GM12878 (cell line): ENCODE measurements around the gene UBE2D3. TPM values are rescaled to one million over a fixed set of nuclear protein-coding genes. Genes with fewer than 3 reads are reported as not detected.

Experiments used
- ATAC-seq: fragments of 200-7000 bp; cut with Tn5 transposase; 3 replicates; pipeline ENCODE4 v1.9.1; 2020; ENCODE audit warnings: mild to moderate bottlenecking, moderate library complexity
- BruUV-seq: library from RNA; stranded (reverse); fragments of 400-500 nt; replicated peaks from 2 replicates; lab custom pipeline; 2021; lab: Mats Ljungman, UMichigan
- CTCF ChIA-PET: fragments of 300-600 bp; sonication (Branson Sonifier 250); formaldehyde crosslinking; extraction: SDS; loops from one replicate; lab custom pipeline; 2021; ENCODE audit warnings: inconsistent platforms; lab: Yijun Ruan, JAX
- POLR2A ChIA-PET: fragments of 350-600 bp; formaldehyde crosslinking; extraction: SDS; loops from one replicate; lab custom pipeline; 2021; ENCODE audit warnings: inconsistent platforms; lab: Charles Lee
- RAD21 ChIA-PET: fragments of 300-600 bp; sonication (Branson Sonifier 250); formaldehyde crosslinking; loops from one replicate; lab custom pipeline; 2023; ENCODE audit warnings: antibody characterized with exemption; ENCODE audit not compliant: unreplicated experiment; lab: Charles Lee
- SMC1A ChIA-PET: fragments of 300-600 bp; sonication (Branson Sonifier 250); formaldehyde crosslinking; loops from one replicate; lab custom pipeline; 2023; ENCODE audit not compliant: unreplicated experiment, uncharacterized antibody; lab: Charles Lee
- DNase-seq: peaks from one replicate; pipeline ENCODE4 v3.0.0-alpha.2; 2011; ENCODE audit warnings: low read depth, low spot score
- FAIRE-seq: peaks from 3 replicates; lab custom pipeline; 2011; peaks lifted over from hg19 to GRCh38; lab: Jason Lieb, UNC
- H2AFZ ChIP-seq: 2 replicates; pipeline ENCODE4 v1.6.0; 2011; ENCODE audit warnings: low read depth, low read length, control low read depth; ENCODE audit not compliant: control insufficient read depth
- H3K27ac ChIP-seq: 2 replicates; pipeline ENCODE4 v1.5.1; 2011; ENCODE audit warnings: control low read depth; ENCODE audit not compliant: control insufficient read depth, insufficient read depth
- H3K27me3 ChIP-seq, 2 experiments: replicated peaks in 1 of 2; 2 replicates each; pipeline versions ENCODE4 v1.6.0 to v1.6.1; 2011; ENCODE audit warnings: low read length in 1 of 2; ENCODE audit not compliant: control insufficient read depth in 2 of 2, insufficient read depth in 2 of 2
- H3K36me3 ChIP-seq, 2 experiments: 2 replicates each; pipeline ENCODE4 v1.5.1; 2011; ENCODE audit warnings: low read length in 1 of 2; ENCODE audit not compliant: control insufficient read depth in 2 of 2, insufficient read depth in 2 of 2
- H3K4me1 ChIP-seq: 2 replicates; pipeline ENCODE4 v1.6.1; 2011; ENCODE audit warnings: mild to moderate bottlenecking, low read length, moderate library complexity, mixed read lengths; ENCODE audit not compliant: control insufficient read depth, insufficient read depth
- H3K4me2 ChIP-seq: 2 replicates; pipeline ENCODE4 v1.6.0; 2011; ENCODE audit warnings: control low read depth; ENCODE audit not compliant: control insufficient read depth, insufficient read depth
- H3K4me3 ChIP-seq: fragments of 200-600 bp; sonication (generic); 2 replicates; pipeline ENCODE4 v1.5.1; 2016
- H3K79me2 ChIP-seq: 2 replicates; pipeline ENCODE4 v1.6.0; 2011; ENCODE audit warnings: low read length; ENCODE audit not compliant: control insufficient read depth, insufficient read depth
- H3K9ac ChIP-seq: 2 replicates; pipeline ENCODE4 v1.8.0; 2011; ENCODE audit warnings: low read length, control low read depth, mixed read lengths; ENCODE audit not compliant: control insufficient read depth, insufficient read depth
- H3K9me3 ChIP-seq: replicated peaks from 3 replicates; pipeline ENCODE4 v1.5.1; 2011; ENCODE audit warnings: mild to moderate bottlenecking, low read length; ENCODE audit not compliant: control insufficient read depth, insufficient read depth
- H4K20me1 ChIP-seq: 2 replicates; pipeline ENCODE4 v1.6.0; 2011; ENCODE audit not compliant: control insufficient read depth, insufficient read depth
- CREB1 ChIP-seq: IDR thresholded peaks from 2 replicates; pipeline ENCODE4 v1.6.1; 2012; ENCODE audit warnings: low read depth, mild to moderate bottlenecking, inconsistent platforms
- DPF2 ChIP-seq: fragments of 450-650 bp; IDR thresholded peaks from 2 replicates; pipeline ENCODE4 v1.6.1; 2017; ENCODE audit warnings: mild to moderate bottlenecking
- E4F1 ChIP-seq: fragments of 450-650 bp; IDR thresholded peaks from 2 replicates; pipeline ENCODE4 v1.6.1; 2018; ENCODE audit warnings: borderline replicate concordance, mild to moderate bottlenecking; ENCODE audit not compliant: partially characterized antibody
- EZH2 ChIP-seq: IDR thresholded peaks from 2 replicates; pipeline ENCODE4 v1.6.1; 2012; ENCODE audit warnings: low read depth, mild to moderate bottlenecking, control low read depth, inconsistent platforms, low read length, borderline replicate concordance; ENCODE audit not compliant: control insufficient read depth
- RELA ChIP-seq: fragments of 450-650 bp; IDR thresholded peaks from 2 replicates; pipeline ENCODE4 v1.8.0; 2014; ENCODE audit warnings: borderline replicate concordance; ENCODE audit not compliant: partially characterized antibody
- TCF7 ChIP-seq: IDR thresholded peaks from 2 replicates; pipeline ENCODE4 v1.6.1; 2014; ENCODE audit warnings: antibody characterized with exemption, borderline replicate concordance
- YBX1 ChIP-seq: fragments of 450-650 bp; IDR thresholded peaks from 2 replicates; pipeline ENCODE4 v1.6.1; 2016; ENCODE audit warnings: antibody characterized with exemption
- ZNF622 ChIP-seq: fragments of 450-650 bp; IDR thresholded peaks from 2 replicates; pipeline ENCODE4 v1.6.1; 2017; ENCODE audit warnings: mild to moderate bottlenecking, inconsistent platforms
- ZNF687 ChIP-seq: fragments of 450-650 bp; IDR thresholded peaks from 2 replicates; pipeline ENCODE4 v1.6.1; 2017; ENCODE audit warnings: mild to moderate bottlenecking, moderate library complexity
- in situ Hi-C: fragments of 300-500 bp; cut with MboI; formaldehyde crosslinking; loops from 9 replicates; pipeline ENCODE4 v1.14.3; 2018; ENCODE audit warnings: mixed read lengths
- intact Hi-C: fragments of 100-400 bp; cut with micrococcal nuclease; formaldehyde crosslinking; loops from one replicate; pipeline ENCODE4 v1.14.2; 2022; ENCODE audit not compliant: unreplicated experiment
- polyA plus RNA-seq, 11 experiments: library from polyadenylated mRNA; depleted of rRNA in 4 of 11; unstranded in 6 of 11; stranded (reverse) in 5 of 11; fragments of >200 nt; fragmentation: Nextera tagmentation in 4 of 11; fragmentation: Illumina TruSeq in 1 of 11; extraction: Ambion mirVana in 4 of 11; extraction: Trizol in 1 of 11; gene quantifications; 1 replicate in 1 of 11; 2 replicates in 10 of 11; pipeline versions ENCODE4 v1.2.1 to v1.2.3, GENCODE V29; 2011 to 2016; ENCODE audit warnings: inconsistent platforms in 2 of 11, missing spikeins in 2 of 11, low read depth in 1 of 11
- total RNA-seq, 4 experiments: library from RNA; depleted of rRNA in 3 of 4; stranded (reverse); fragments of >200 nt in 3 of 4; fragmentation: Illumina TruSeq in 1 of 4; extraction: Trizol in 1 of 4; gene quantifications; 2 replicates each; pipeline versions ENCODE4 v1.2.1 to v1.2.3, GENCODE V29; 2013 to 2021

UBE2D3 gene
- total and polyA plus RNA-seq, 10 of the 15 experiments (the other 5 are each of a cell fraction or from before 2014, with no cell fraction given), result 162 to 572 (median 395) TPM

GRCh38 chr4:102843273-102843672 is 15.9 kb upstream of the UBE2D3 start:
- FAIRE-seq, result no peak
- SMC1A ChIA-PET, result no interaction called here

More at GRCh38 chr4:102843273-102843672, 15.9 kb upstream of the UBE2D3 start:
- no peaks in the 10 kb centered on the region for H4K20me1 ChIP-seq
- no peak for TF ChIP-seq RELA
- TF ChIP-seq CREB1, result no peak
- TF ChIP-seq TCF7, result no peak
- no peak for TF ChIP-seq YBX1
- no peak for TF ChIP-seq E4F1
- no peak for TF ChIP-seq ZNF622
- no peak for TF ChIP-seq DPF2
- TF ChIP-seq ZNF687, result no peak
- no peak for TF ChIP-seq EZH2
- TF ChIP-seq, all 136 proteins: peak for 0
- ChIA-PET POLR2A (no interaction called here), RAD21 (interaction anchor here (0.9 kb wide), 1 partner anchor 15 kb away, joined by 3 read pairs; no protein-coding TSS in a partner anchor), CTCF (no interaction called here)
- no peak for ATAC-seq
- no TSS peak for BruUV-seq
- H3K27me3 ChIP-seq, result no peaks in the 10 kb centered on the region
- H2AFZ ChIP-seq, result no peak overlapping the region
- DNase-seq, result no peak
- no peaks in the 10 kb centered on the region; the same call in 2 of the 3 replicates for H3K9me3 ChIP-seq
- in situ Hi-C loops, result no loop called here
- no peaks in the 10 kb centered on the region for H3K79me2 ChIP-seq
- H3K9ac ChIP-seq, result no peak overlapping the region
- no peak overlapping the region for H3K4me2 ChIP-seq
- no peaks in the 10 kb centered on the region; a peak in 1 of 4 replicates for H3K36me3 ChIP-seq
- intact Hi-C loops, result no loop called here
- no peaks in the 10 kb centered on the region for H3K4me1 ChIP-seq
- no peak overlapping the region for H3K27ac ChIP-seq
- no peak overlapping the region for H3K4me3 ChIP-seq
